Left ventricle myocardium inferior (tissue), 1 donor: Measurements from ENCODE around the gene DYNC1H1. TPM values are rescaled to one million over a fixed set of nuclear protein-coding genes. Genes with fewer than 3 reads are reported as not detected.
A peak's percentile ranks its signal among the peaks of the same experiment; 100 is the strongest.

Experiments used
- DNase-seq: peaks from one replicate; pipeline ENCODE4 v3.0.0-alpha.2; 2020
- H3K27ac ChIP-seq: fragments of 200-600 bp; replicated peaks from 2 replicates; pipeline ENCODE4 v1.8.0; 2021
- H3K27me3 ChIP-seq: fragments of 200-600 bp; 2 replicates; pipeline ENCODE4 v1.8.0; 2021; ENCODE audit warnings: low read depth
- H3K36me3 ChIP-seq: fragments of 200-600 bp; 2 replicates; pipeline ENCODE4 v1.8.0; 2021
- H3K4me1 ChIP-seq: fragments of 200-600 bp; 2 replicates; pipeline ENCODE4 v1.8.0; 2021
- H3K4me3 ChIP-seq: fragments of 200-600 bp; 2 replicates; pipeline ENCODE4 v1.8.0; 2021; ENCODE audit warnings: mild to moderate bottlenecking, moderate library complexity
- H3K9me3 ChIP-seq: fragments of 200-600 bp; replicated peaks from 2 replicates; pipeline ENCODE4 v1.8.0; 2021
- intact Hi-C: fragments of 100-400 bp; cut with micrococcal nuclease; formaldehyde crosslinking; loops from one replicate; pipeline ENCODE4 v1.11.0; 2022
- total RNA-seq: library from RNA; stranded (reverse); fragmentation: NEBNext Ultra II Directional; extraction: Animal tissue kit (Norgen Biotek cat#: 25700); gene quantifications from one replicate; pipeline ENCODE4 v1.2.1, GENCODE V29; 2021
- TF ChIP-seq, protein P1 (sequence below): fragments of 200-600 bp; IDR thresholded peaks from 2 replicates; pipeline ENCODE4 v1.8.0; 2021; ENCODE audit warnings: antibody characterized with exemption, mild to moderate bottlenecking, borderline replicate concordance
- donor health status: DM: no; HTN: yes; CAD: no; lungs with severe emphysema.

The DYNC1H1 gene
- total RNA-seq, 1 donor from 2014 or later: 402 TPM

DNA sequence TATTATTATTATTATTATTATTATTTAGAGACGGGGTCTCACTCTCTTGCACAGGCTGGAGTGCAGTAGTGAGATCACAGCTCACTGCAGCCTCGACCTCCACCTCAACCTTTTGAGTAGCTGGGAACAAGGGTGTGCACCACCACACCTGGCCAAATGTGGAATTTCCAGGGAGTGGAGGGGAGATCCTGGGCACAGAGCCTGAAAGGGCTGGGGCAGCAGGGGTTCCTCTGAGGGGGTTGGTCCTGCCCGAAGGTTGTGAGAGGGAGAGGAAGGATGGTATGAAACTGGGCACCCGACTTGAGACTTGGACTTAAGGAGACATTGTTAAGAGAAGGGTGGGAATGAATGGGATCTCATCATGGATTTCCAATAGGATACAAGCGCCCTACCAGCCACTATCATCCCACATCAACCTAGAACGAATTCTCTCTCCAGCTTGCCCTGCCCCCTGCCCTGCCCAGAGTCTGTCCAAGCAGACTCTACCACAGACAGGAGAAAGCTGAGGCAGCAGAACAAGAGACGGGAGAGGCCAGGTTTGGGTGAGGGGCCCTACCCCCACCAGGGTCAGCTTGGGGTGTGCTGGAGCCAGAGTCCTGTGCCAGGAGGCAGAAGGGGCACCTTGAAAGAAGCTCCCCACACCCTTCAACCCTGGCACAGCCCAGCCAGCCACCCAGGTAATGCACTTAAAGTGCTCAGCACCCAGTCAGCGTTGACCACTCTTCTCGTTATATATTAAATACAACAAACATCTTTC, 2.4 kb upstream of the DYNC1H1 start:
- no peaks in the 10 kb centered on the region for H3K27me3 ChIP-seq
- H3K27ac ChIP-seq: peak overlapping the region; percentile 97
- peaks cover 56% of the 10 kb centered on the region for H3K4me1 ChIP-seq
- H3K9me3 ChIP-seq: no peaks in the 10 kb centered on the region
- no peaks in the 10 kb centered on the region for H3K36me3 ChIP-seq
- TF ChIP-seq, protein P1, sequence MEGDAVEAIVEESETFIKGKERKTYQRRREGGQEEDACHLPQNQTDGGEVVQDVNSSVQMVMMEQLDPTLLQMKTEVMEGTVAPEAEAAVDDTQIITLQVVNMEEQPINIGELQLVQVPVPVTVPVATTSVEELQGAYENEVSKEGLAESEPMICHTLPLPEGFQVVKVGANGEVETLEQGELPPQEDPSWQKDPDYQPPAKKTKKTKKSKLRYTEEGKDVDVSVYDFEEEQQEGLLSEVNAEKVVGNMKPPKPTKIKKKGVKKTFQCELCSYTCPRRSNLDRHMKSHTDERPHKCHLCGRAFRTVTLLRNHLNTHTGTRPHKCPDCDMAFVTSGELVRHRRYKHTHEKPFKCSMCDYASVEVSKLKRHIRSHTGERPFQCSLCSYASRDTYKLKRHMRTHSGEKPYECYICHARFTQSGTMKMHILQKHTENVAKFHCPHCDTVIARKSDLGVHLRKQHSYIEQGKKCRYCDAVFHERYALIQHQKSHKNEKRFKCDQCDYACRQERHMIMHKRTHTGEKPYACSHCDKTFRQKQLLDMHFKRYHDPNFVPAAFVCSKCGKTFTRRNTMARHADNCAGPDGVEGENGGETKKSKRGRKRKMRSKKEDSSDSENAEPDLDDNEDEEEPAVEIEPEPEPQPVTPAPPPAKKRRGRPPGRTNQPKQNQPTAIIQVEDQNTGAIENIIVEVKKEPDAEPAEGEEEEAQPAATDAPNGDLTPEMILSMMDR: no peak
- no peak for DNase-seq
- intact Hi-C loops: no loop called here
- no peak overlapping the region for H3K4me3 ChIP-seq

GRCh38 chr14:101962503-101962874, 1.9 kb upstream of the DYNC1H1 start:
- no peaks in the 10 kb centered on the region for H3K36me3 ChIP-seq
- intact Hi-C loops: no loop called here
- no peaks in the 10 kb centered on the region for H3K27me3 ChIP-seq
- H3K4me3 ChIP-seq: no peak overlapping the region
- H3K9me3 ChIP-seq: no peaks in the 10 kb centered on the region
- DNase-seq: peak; percentile 76
- TF ChIP-seq, protein P1: no peak
- peaks cover 62% of the 10 kb centered on the region for H3K4me1 ChIP-seq
- H3K27ac ChIP-seq: peak overlapping the region; percentile 97

- intact Hi-C loops: no loop called here
- TF ChIP-seq, protein P1: no peak
- Histone ChIP-seq H3K36me3 (no peaks in the 10 kb centered on the region), H3K27ac (peak overlapping the region; percentile 97), H3K4me3 (no peak overlapping the region), H3K4me1 (peaks cover 67% of the 10 kb centered on the region), H3K9me3 (no peaks in the 10 kb centered on the region), H3K27me3 (no peaks in the 10 kb centered on the region)
- no peak for DNase-seq
Observed at GRCh38 chr14:101963052-101963451, 1.3 kb upstream of the DYNC1H1 start.

DNA sequence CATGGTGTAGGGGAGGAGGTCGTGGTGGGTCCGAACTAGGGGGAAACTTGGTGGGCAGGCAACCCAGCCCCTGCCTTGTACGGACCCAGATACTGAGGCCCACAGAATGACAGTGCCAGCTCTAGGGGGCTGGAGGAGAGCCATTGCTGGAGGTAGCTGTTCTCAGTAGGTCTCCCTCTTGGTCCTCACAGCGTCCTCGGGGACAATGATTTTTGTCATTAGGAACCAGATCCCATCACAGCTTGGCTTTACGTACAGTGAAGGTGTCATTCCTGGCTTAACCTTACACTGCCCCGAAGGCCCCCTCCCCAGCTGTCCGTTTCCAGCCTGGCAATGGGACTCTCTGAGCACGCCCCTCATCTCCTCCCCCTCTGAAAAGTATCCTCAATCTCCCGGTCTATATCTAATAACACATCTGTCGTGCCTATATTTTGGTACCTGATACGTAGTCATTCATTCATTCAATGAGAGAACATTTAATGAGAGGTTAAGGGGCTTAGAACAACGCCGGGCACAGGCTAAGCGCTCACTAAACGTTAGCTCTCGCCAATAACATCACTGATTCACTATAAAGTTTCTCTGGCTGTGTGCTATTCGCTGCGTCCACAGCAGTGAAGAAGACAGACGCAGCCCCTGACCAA, 597 bp upstream of the DYNC1H1 start:
- TF ChIP-seq, protein P1: no peak
- no peaks in the 10 kb centered on the region for H3K9me3 ChIP-seq
- H3K36me3 ChIP-seq: peaks cover under 1% of the 10 kb centered on the region
- peak overlapping the region; percentile 97 for H3K27ac ChIP-seq
- H3K4me3 ChIP-seq: peak overlapping the region; percentile 98
- intact Hi-C loops: no loop called here
- DNase-seq: no peak
- H3K4me1 ChIP-seq: peaks cover 74% of the 10 kb centered on the region
- no peaks in the 10 kb centered on the region for H3K27me3 ChIP-seq

- no peaks in the 10 kb centered on the region for H3K27me3 ChIP-seq
- H3K36me3 ChIP-seq: peaks cover 11% of the 10 kb centered on the region
- peak; percentile 64 for DNase-seq
- H3K27ac ChIP-seq: peak overlapping the region; percentile 97
- peaks cover 82% of the 10 kb centered on the region for H3K4me1 ChIP-seq
- TF ChIP-seq, protein P1: no peak
- peak overlapping the region; percentile 98 for H3K4me3 ChIP-seq
- H3K9me3 ChIP-seq: no peaks in the 10 kb centered on the region
- intact Hi-C loops: no loop called here
Observed at GRCh38 chr14:101965181-101965544, 790 bp downstream of the DYNC1H1 start.
